Hematopoietic multipotent progenitor cell treated with erythropoietin and hydrocortisone succinate and interleukin-3 and kit ligand, for 4 days (in vitro differentiated cells): ENCODE measurements around the gene IFT81.
"Not testable (repeated sequence)": the region's sequence is repeated elsewhere in the genome, so short reads cannot be mapped to it uniquely, and the experiment has no call there.

ENCODE experiments used
- DNase-seq: peaks from one replicate; pipeline ENCODE4 v3.0.0-alpha.2; 2015

The IFT81 gene

GRCh38 chr12:110108309-110109036, 15.7 kb upstream of the IFT81 start:
- DNase-seq = no peak

- no peak for DNase-seq
Measured at GRCh38 chr12:110109037-110109836, 14.9 kb upstream of the IFT81 start.

GRCh38 chr12:110109837-110110535, 14.2 kb upstream of the IFT81 start:
- DNase-seq = no peak

GRCh38 chr12:110111476-110112334, 12.5 kb upstream of the IFT81 start:
- no peak for DNase-seq

- DNase-seq = no peak
Measured at GRCh38 chr12:110112335-110112660, 11.9 kb upstream of the IFT81 start.

GRCh38 chr12:110114528-110114937, 9.6 kb upstream of the IFT81 start:
- no peak for DNase-seq

GRCh38 chr12:110115675-110116074, 8.5 kb upstream of the IFT81 start:
- DNase-seq = no peak

GRCh38 chr12:110116623-110117022, 7.5 kb upstream of the IFT81 start:
- DNase-seq = no peak

- not testable (repeated sequence) for DNase-seq
Measured at GRCh38 chr12:110117210-110117609, 6.9 kb upstream of the IFT81 start.

GRCh38 chr12:110117956-110118685, 6.0 kb upstream of the IFT81 start:
- DNase-seq = no peak

GRCh38 chr12:110122929-110123328, 1.2 kb upstream of the IFT81 start:
- no peak for DNase-seq

- DNase-seq = no peak
Measured at GRCh38 chr12:110123919-110124268, 263 bp upstream of the IFT81 start.

GRCh38 chr12:110126557-110126956, 2.4 kb downstream of the IFT81 start:
- DNase-seq = no peak

GRCh38 chr12:110134691-110135411, 10.7 kb downstream of the IFT81 start:
- peak; percentile 59 for DNase-seq

- no peak for DNase-seq
Measured at GRCh38 chr12:110135806-110136205, 11.6 kb downstream of the IFT81 start.

GRCh38 chr12:110137786-110138185, 13.6 kb downstream of the IFT81 start:
- DNase-seq = no peak

GRCh38 chr12:110141389-110141788, 17.2 kb downstream of the IFT81 start:
- no peak for DNase-seq

- DNase-seq = peak; percentile 60
Measured at GRCh38 chr12:110146986-110147385, 22.8 kb downstream of the IFT81 start.

- DNase-seq = no peak
Measured at GRCh38 chr12:110149086-110149660, 25.0 kb downstream of the IFT81 start.

GRCh38 chr12:110156766-110157165, 32.6 kb downstream of the IFT81 start:
- DNase-seq = no peak

- DNase-seq = no peak
Measured at GRCh38 chr12:110157539-110157938, 33.4 kb downstream of the IFT81 start.
